KBM-7 (cell line): Measurements from ENCODE around the gene SLC16A3.
"Not testable (repeated sequence)": the region's sequence is repeated elsewhere in the genome, so short reads cannot be mapped to it uniquely, and the experiment has no call there.

ENCODE experiments used
- DNase-seq: peaks from one replicate; pipeline ENCODE4 v3.0.0-alpha.2; 2015
- in situ Hi-C: fragments of 300-500 bp; cut with MboI; formaldehyde crosslinking; loops from 2 replicates; pipeline ENCODE4 v1.14.3; 2020; ENCODE audit warnings: low sequenced_read_pairs, low pct_unique_long_range_greater_than_20kb, mixed read lengths

The SLC16A3 gene

GRCh38 chr17:82202981-82203380 lies 25.9 kb upstream of the SLC16A3 start:
- in situ Hi-C loops, result no loop called here
- DNase-seq, result no peak

GRCh38 chr17:82203920-82204319 lies 24.9 kb upstream of the SLC16A3 start:
- in situ Hi-C loops, result no loop called here
- DNase-seq, result no peak

- in situ Hi-C loops, result no loop called here
- no peak for DNase-seq
Observed at GRCh38 chr17:82204831-82205719, 23.8 kb upstream of the SLC16A3 start.

GRCh38 chr17:82205720-82206508 lies 22.9 kb upstream of the SLC16A3 start:
- in situ Hi-C loops, result no loop called here
- DNase-seq, result peak; percentile 85

GRCh38 chr17:82210655-82211054 lies 18.2 kb upstream of the SLC16A3 start:
- in situ Hi-C loops, DNase-seq: not testable (repeated sequence)

- in situ Hi-C loops, result no loop called here
- peak; percentile 83 for DNase-seq
Observed at GRCh38 chr17:82212331-82213250, 16.3 kb upstream of the SLC16A3 start, which contains the start of gene CCDC57. TSS of gene CCDC57 (minus strand) at chr17:82212842. CDS start at chr17:82201944, 10,898 bp downstream.

- peak; percentile 61 for DNase-seq
- in situ Hi-C loops, result no loop called here
Observed at GRCh38 chr17:82213251-82214011, 15.4 kb upstream of the SLC16A3 start.

GRCh38 chr17:82214012-82214628 lies 14.7 kb upstream of the SLC16A3 start:
- in situ Hi-C loops, result no loop called here

GRCh38 chr17:82215095-82215971 lies 13.5 kb upstream of the SLC16A3 start:
- in situ Hi-C loops, result no loop called here
- peak; percentile 88 for DNase-seq

More at GRCh38 chr17:82214012-82214628, 14.7 kb upstream of the SLC16A3 start:
- DNase-seq, result no peak

GRCh38 chr17:82215972-82216300 lies 12.9 kb upstream of the SLC16A3 start:
- DNase-seq, result no peak
- in situ Hi-C loops, result no loop called here

- peak; percentile 88 for DNase-seq
- in situ Hi-C loops, result no loop called here
Observed at GRCh38 chr17:82216301-82217119, 12.3 kb upstream of the SLC16A3 start.

GRCh38 chr17:82217120-82217529 lies 11.7 kb upstream of the SLC16A3 start:
- in situ Hi-C loops, result no loop called here
- DNase-seq, result no peak

GRCh38 chr17:82217530-82218204 lies 11.2 kb upstream of the SLC16A3 start:
- DNase-seq, result no peak

GRCh38 chr17:82218349-82219075 lies 10.3 kb upstream of the SLC16A3 start:
- in situ Hi-C loops, result no loop called here
- DNase-seq, result no peak

More at GRCh38 chr17:82217530-82218204, 11.2 kb upstream of the SLC16A3 start:
- in situ Hi-C loops, result no loop called here

- in situ Hi-C loops, result no loop called here
- no peak for DNase-seq
Observed at GRCh38 chr17:82219083-82219482, 9.8 kb upstream of the SLC16A3 start.
